ENCODE measurements around the gene AKAP8. TPM values are rescaled to one million over a fixed set of nuclear protein-coding genes. Genes with fewer than 3 reads are reported as not detected.
A peak's percentile ranks its signal among the peaks of the same experiment; 100 is the strongest.

AKAP8 gene
- total RNA-seq, 4 donors from 2014 or later, result 26.4 to 58.5 (median 55.9) TPM

- TF ChIP-seq CTCF (IDR thresholded peaks at IDR 0.05) (no peak), EP300 (IDR thresholded peaks at IDR 0.05) (no peak), POLR2A (IDR thresholded peaks at IDR 0.05) (no peak)
- no peaks in the 10 kb centered on the region for H3K27me3 ChIP-seq
- no peak for DNase-seq (ENCODE audit: low spot score in 2 of 2)
- H3K36me3 ChIP-seq, result no peaks in the 10 kb centered on the region
- WGBS, 2 donors, result 61 to 83% methylated on average over 2 of the region's 2 CpGs
- no peak overlapping the region for H3K4me3 ChIP-seq
- H3K9me3 ChIP-seq, result no peaks in the 10 kb centered on the region
- peak overlapping the region in 2 of 4 donors; percentile 50 to 58 for H3K27ac ChIP-seq
- H3K4me1 ChIP-seq, result peaks cover 4 to 96% (median 73%) of the 10 kb centered on the region in 4 donors
Measured at GRCh38 chr19:15316498-15316897, 63.1 kb downstream of the AKAP8 start.

DNA sequence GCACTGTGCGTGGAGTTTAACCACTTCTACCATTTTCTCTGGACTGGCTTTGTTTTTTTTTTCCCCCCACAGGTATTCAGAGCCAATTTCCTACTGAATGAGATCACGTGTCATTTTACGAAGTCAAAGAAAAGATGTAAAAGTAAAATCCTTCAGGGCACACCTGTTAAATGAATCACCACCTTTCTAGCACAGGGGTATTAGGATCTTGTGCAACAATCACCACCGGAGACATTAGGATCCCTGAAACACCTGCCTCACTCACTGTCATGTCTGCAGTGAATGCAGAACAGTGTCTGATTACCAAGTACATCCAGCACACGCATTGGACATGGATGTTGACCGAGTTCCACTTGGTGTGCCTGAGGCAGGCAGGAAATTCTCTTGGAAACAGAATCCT lies 64.5 kb downstream of the AKAP8 start:
- H3K27ac ChIP-seq, result no peak overlapping the region
- H3K9me3 ChIP-seq, result no peaks in the 10 kb centered on the region
- no peaks in the 10 kb centered on the region for H3K27me3 ChIP-seq
- no peak for TF ChIP-seq POLR2A (IDR thresholded peaks at IDR 0.05)
- TF ChIP-seq EP300 (IDR thresholded peaks at IDR 0.05), result no peak
- TF ChIP-seq CTCF (IDR thresholded peaks at IDR 0.05), result no peak
- peaks cover 4 to 95% (median 62%) of the 10 kb centered on the region in 4 donors for H3K4me1 ChIP-seq
- WGBS, 2 donors, result 81 to 82% methylated on average over 6 of the region's 6 CpGs
- H3K4me3 ChIP-seq, result no peak overlapping the region
- no peak for DNase-seq (ENCODE audit: low spot score in 2 of 2)
- H3K36me3 ChIP-seq, result no peaks in the 10 kb centered on the region

DNA sequence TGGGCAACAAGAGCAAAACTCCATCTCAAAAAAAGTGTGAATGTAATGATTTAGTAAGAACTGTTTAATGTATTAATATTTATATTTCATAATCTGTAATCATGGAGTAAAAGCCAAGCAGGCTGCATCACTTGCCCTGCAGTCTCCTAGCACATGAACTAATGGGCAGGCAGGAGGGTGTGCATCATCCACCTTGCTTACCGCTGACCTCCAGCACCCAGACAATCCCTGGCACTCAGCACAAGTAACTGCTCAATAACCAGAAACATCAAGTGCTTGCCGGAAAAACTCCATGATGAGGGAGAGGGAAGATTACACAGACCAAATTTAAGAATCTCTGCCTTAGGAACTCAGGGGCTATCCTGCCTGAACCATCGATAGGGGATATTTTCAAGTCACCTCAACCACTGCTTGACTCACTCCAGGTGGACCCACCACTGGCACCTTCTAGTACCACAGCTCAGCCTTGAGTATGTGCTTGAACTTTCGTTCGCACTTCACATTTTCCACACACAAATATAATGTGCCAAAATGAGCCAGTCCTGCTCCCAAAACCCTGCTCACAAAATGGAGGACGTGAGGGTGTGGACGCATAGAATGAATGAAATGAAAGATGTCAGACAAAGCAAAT lies 65.8 kb downstream of the AKAP8 start:
- WGBS, 2 donors, result 68 to 69% methylated on average over 7 of the region's 7 CpGs
- no peaks in the 10 kb centered on the region for H3K9me3 ChIP-seq
- no peaks in the 10 kb centered on the region for H3K27me3 ChIP-seq
- H3K27ac ChIP-seq, result no peak overlapping the region
- no peaks in the 10 kb centered on the region for H3K36me3 ChIP-seq
- no peak for DNase-seq (ENCODE audit: low spot score in 2 of 2)
- peaks cover 4 to 90% (median 51%) of the 10 kb centered on the region in 4 donors for H3K4me1 ChIP-seq
- TF ChIP-seq CTCF (IDR thresholded peaks at IDR 0.05) (no peak), EP300 (IDR thresholded peaks at IDR 0.05) (no peak), POLR2A (IDR thresholded peaks at IDR 0.05) (no peak)
- H3K4me3 ChIP-seq, result no peak overlapping the region

DNA sequence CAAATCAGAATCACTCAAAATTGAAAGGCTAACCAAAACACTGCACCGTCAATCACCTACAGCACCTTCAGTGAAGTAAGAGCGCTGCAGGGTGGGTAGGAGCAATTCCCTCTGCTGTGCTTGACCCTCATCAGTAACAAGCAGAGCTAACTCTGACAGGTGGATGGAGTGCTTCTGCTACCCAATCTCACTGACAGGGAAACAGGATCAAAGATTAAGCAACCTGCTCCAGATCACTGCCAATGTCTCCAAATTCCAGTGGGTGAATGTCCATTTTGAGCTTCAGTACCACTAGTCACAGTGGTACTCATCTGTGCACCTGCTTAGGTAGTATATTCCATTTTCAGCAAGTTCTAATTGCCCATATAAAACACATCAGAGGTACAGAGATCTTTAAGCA lies 72.4 kb downstream of the AKAP8 start:
- H3K27ac ChIP-seq, result no peak overlapping the region
- H3K9me3 ChIP-seq, result peaks cover 0 to 3% (median 0%) of the 10 kb centered on the region in 4 donors
- H3K36me3 ChIP-seq, result no peaks in the 10 kb centered on the region
- DNase-seq (ENCODE audit: low spot score in 2 of 2), result no peak
- H3K4me3 ChIP-seq, result no peak overlapping the region
- no peak for TF ChIP-seq CTCF (IDR thresholded peaks at IDR 0.05)
- TF ChIP-seq EP300 (IDR thresholded peaks at IDR 0.05), result no peak
- TF ChIP-seq POLR2A (IDR thresholded peaks at IDR 0.05), result no peak
- 91 to 95% methylated on average over 2 of the region's 2 CpGs for WGBS, 2 donors
- no peaks in the 10 kb centered on the region for H3K27me3 ChIP-seq
- H3K4me1 ChIP-seq, result peaks cover 3 to 81% (median 26%) of the 10 kb centered on the region in 4 donors

DNA sequence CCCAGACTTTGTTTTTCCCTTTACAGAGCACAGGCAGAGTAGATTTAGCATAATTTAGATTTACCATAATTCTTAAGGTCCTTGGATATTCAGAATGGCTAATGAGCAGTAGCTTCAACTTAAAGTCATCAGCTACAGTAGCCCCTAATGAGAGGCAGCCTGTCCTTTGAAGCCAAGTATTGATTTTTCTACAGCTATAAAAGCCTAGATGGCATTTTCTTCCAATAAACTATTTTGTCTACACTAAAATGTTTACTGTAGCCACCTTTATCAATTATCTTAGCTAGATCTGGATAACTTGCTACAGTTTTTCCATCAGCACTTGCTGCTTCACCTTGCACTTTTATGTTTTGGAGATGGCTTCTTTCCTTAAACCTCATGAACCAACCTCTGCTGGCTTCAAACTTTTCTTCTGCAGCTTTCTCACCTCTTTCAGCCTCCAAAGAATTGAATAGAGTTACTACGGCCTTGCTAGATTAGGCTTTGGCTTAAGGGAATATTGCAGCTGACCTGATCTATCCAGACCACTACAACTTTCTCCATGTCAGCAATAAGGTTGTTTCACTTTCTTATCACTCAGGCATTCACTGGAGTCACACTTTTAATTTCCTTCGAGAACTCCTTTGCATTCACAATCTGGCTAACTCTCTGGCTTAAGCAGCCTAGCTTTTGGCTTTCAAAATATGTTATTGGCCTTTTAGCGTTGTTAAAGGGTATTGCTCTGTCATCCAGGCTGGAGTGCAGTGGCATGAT lies 73.8 kb downstream of the AKAP8 start:
- no peak for DNase-seq (ENCODE audit: low spot score in 2 of 2)
- WGBS, 2 donors, result 89 to 90% methylated on average over 3 of the region's 3 CpGs
- peaks cover 3 to 77% (median 34%) of the 10 kb centered on the region in 4 donors for H3K4me1 ChIP-seq
- no peak for TF ChIP-seq CTCF (IDR thresholded peaks at IDR 0.05)
- no peak for TF ChIP-seq POLR2A (IDR thresholded peaks at IDR 0.05)
- TF ChIP-seq EP300 (IDR thresholded peaks at IDR 0.05), result no peak
- no peak overlapping the region for H3K4me3 ChIP-seq
- no peak overlapping the region for H3K27ac ChIP-seq
- H3K36me3 ChIP-seq, result no peaks in the 10 kb centered on the region
- peaks cover 0 to 3% (median 0%) of the 10 kb centered on the region in 4 donors for H3K9me3 ChIP-seq
- H3K27me3 ChIP-seq, result no peaks in the 10 kb centered on the region

All from tibial nerve (tissue), 4 donors.